ENCODE results near the gene MAML1. TPM values are rescaled to one million over a fixed set of nuclear protein-coding genes. Genes with fewer than 3 reads are reported as not detected.
"Not testable (repeated sequence)": the region's sequence is repeated elsewhere in the genome, so short reads cannot be mapped to it uniquely, and the experiment has no call there.

Gene MAML1
- total RNA-seq, 1 experiment from 2014 or later = 10.6 TPM

- no peaks in the 10 kb centered on the region for H4K20me1 ChIP-seq (ENCODE audit: low read length)
- H3K9ac ChIP-seq (ENCODE audit: low read length) = no peak overlapping the region
- no peak overlapping the region for H3K4me3 ChIP-seq (ENCODE audit: low read length)
- H3K79me2 ChIP-seq (ENCODE audit: low read length) = no peaks in the 10 kb centered on the region
- BruUV-seq (replicated peaks) = no TSS peak
- H3K36me3 ChIP-seq (ENCODE audit: low read depth, low read length) = no peaks in the 10 kb centered on the region
- intact Hi-C loops (cut with micrococcal nuclease) = no loop called here
- no peaks in the 10 kb centered on the region for H3K9me2 ChIP-seq (replicated peaks; ENCODE audit: low read length)
- H2AFZ ChIP-seq (ENCODE audit: low read length) = no peak overlapping the region
- H3K9me3 ChIP-seq (ENCODE audit: low read length) = no peaks in the 10 kb centered on the region
- ATAC-seq = no peak
- H3K27ac ChIP-seq (ENCODE audit: low read length) = no peak overlapping the region
- no peaks in the 10 kb centered on the region for H3K27me3 ChIP-seq (ENCODE audit: low read length)
- DNase-seq = no peak
- no peaks in the 10 kb centered on the region for H3K4me1 ChIP-seq (ENCODE audit: insufficient read depth, low read length)
- TF ChIP-seq, protein P1, sequence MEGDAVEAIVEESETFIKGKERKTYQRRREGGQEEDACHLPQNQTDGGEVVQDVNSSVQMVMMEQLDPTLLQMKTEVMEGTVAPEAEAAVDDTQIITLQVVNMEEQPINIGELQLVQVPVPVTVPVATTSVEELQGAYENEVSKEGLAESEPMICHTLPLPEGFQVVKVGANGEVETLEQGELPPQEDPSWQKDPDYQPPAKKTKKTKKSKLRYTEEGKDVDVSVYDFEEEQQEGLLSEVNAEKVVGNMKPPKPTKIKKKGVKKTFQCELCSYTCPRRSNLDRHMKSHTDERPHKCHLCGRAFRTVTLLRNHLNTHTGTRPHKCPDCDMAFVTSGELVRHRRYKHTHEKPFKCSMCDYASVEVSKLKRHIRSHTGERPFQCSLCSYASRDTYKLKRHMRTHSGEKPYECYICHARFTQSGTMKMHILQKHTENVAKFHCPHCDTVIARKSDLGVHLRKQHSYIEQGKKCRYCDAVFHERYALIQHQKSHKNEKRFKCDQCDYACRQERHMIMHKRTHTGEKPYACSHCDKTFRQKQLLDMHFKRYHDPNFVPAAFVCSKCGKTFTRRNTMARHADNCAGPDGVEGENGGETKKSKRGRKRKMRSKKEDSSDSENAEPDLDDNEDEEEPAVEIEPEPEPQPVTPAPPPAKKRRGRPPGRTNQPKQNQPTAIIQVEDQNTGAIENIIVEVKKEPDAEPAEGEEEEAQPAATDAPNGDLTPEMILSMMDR (conservative IDR thresholded peaks at IDR 0.05; ENCODE audit: low read depth, low read length) = no peak
- no peak for TF ChIP-seq EZH2phosphoT487 (IDR thresholded peaks at IDR 0.05; ENCODE audit: borderline replicate concordance, low read length)
- no peak for TF ChIP-seq EZH2 (IDR thresholded peaks at IDR 0.05; ENCODE audit: low read length, unreplicated experiment)
- ChIA-PET POLR2A (ENCODE audit: unreplicated experiment) (no interaction called here), CTCF (no interaction called here)
- H3K4me2 ChIP-seq (ENCODE audit: low read length) = no peak overlapping the region
- H3F3A ChIP-seq (ENCODE audit: low read length, unreplicated experiment) = no peaks in the 10 kb centered on the region
Observed at GRCh38 chr5:179783128-179783527, 50.5 kb downstream of the MAML1 start.

GRCh38 chr5:179786861-179787260 lies 54.2 kb downstream of the MAML1 start:
- BruUV-seq (replicated peaks) = no TSS peak
- H2AFZ ChIP-seq (ENCODE audit: low read length) = no peak overlapping the region
- no peak overlapping the region for H3K4me3 ChIP-seq (ENCODE audit: low read length)
- DNase-seq (no peak), ATAC-seq (no peak)
- H3F3A ChIP-seq (ENCODE audit: low read length, unreplicated experiment) = no peaks in the 10 kb centered on the region
- H3K4me1 ChIP-seq (ENCODE audit: insufficient read depth, low read length) = no peaks in the 10 kb centered on the region
- H3K9me3 ChIP-seq (ENCODE audit: low read length) = no peaks in the 10 kb centered on the region
- H3K9me2 ChIP-seq (replicated peaks; ENCODE audit: low read length) = no peaks in the 10 kb centered on the region
- H3K27me3 ChIP-seq (ENCODE audit: low read length) = no peaks in the 10 kb centered on the region
- TF ChIP-seq, protein P1 (conservative IDR thresholded peaks at IDR 0.05; ENCODE audit: low read depth, low read length) = no peak
- H3K36me3 ChIP-seq (ENCODE audit: low read depth, low read length) = no peaks in the 10 kb centered on the region
- no peaks in the 10 kb centered on the region for H4K20me1 ChIP-seq (ENCODE audit: low read length)
- H3K79me2 ChIP-seq (ENCODE audit: low read length) = no peaks in the 10 kb centered on the region
- CTCF ChIA-PET = no interaction called here
- H3K9ac ChIP-seq (ENCODE audit: low read length) = no peak overlapping the region
- POLR2A ChIA-PET (ENCODE audit: unreplicated experiment) = no interaction called here
- intact Hi-C loops (cut with micrococcal nuclease) = no loop called here
- H3K4me2 ChIP-seq (ENCODE audit: low read length) = no peak overlapping the region
- H3K27ac ChIP-seq (ENCODE audit: low read length) = no peak overlapping the region

- Histone ChIP-seq H3K4me2 (ENCODE audit: low read length) (no peak overlapping the region), H2AFZ (ENCODE audit: low read length) (no peak overlapping the region), H3K79me2 (ENCODE audit: low read length) (no peaks in the 10 kb centered on the region), H3K9ac (ENCODE audit: low read length) (no peak overlapping the region), H3K4me3 (ENCODE audit: low read length) (no peak overlapping the region), H4K20me1 (ENCODE audit: low read length) (no peaks in the 10 kb centered on the region), H3F3A (ENCODE audit: low read length, unreplicated experiment) (no peaks in the 10 kb centered on the region), H3K9me2 (replicated peaks; ENCODE audit: low read length) (no peaks in the 10 kb centered on the region), H3K27ac (ENCODE audit: low read length) (no peak overlapping the region), H3K4me1 (ENCODE audit: insufficient read depth, low read length) (no peaks in the 10 kb centered on the region), H3K27me3 (ENCODE audit: low read length) (no peaks in the 10 kb centered on the region), H3K36me3 (ENCODE audit: low read depth, low read length) (no peaks in the 10 kb centered on the region), H3K9me3 (ENCODE audit: low read length) (no peaks in the 10 kb centered on the region)
- DNase-seq (no peak), ATAC-seq (no peak)
- TF ChIP-seq, protein P1 (conservative IDR thresholded peaks at IDR 0.05; ENCODE audit: low read depth, low read length) = no peak
- TF ChIP-seq EZH2phosphoT487 (IDR thresholded peaks at IDR 0.05; ENCODE audit: borderline replicate concordance, low read length) = no peak
- no peak for TF ChIP-seq EZH2 (IDR thresholded peaks at IDR 0.05; ENCODE audit: low read length, unreplicated experiment)
- CTCF ChIA-PET = no interaction called here
- POLR2A ChIA-PET (ENCODE audit: unreplicated experiment) = no interaction called here
- BruUV-seq (replicated peaks) = no TSS peak
- intact Hi-C loops (cut with micrococcal nuclease) = no loop called here
Observed at GRCh38 chr5:179788193-179788854, 55.7 kb downstream of the MAML1 start.

DNA sequence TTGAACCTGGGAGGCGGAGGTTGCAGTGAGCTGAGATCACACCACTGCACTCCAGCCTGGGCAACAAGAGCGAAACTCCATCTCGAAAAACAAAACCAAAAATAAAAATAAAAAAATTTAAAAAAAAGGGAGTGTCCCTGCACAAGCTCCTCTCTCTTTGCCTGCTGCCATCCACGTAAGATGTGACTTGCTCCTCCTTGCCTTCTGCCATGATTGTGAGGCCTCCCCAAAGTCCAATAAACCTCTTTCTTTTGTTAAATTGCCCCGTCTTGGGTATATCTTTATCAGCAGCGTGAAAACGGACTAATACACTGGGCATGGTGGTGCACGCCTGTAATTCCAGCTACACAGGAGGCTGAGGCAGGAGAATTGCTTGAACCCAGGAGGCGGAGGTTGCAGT lies 56.7 kb downstream of the MAML1 start:
- H3K27me3 ChIP-seq (ENCODE audit: low read length); H3K4me1 ChIP-seq (ENCODE audit: insufficient read depth, low read length); H3K9me3 ChIP-seq (ENCODE audit: low read length); intact Hi-C loops (cut with micrococcal nuclease); H3K9me2 ChIP-seq (replicated peaks; ENCODE audit: low read length); H3K27ac ChIP-seq (ENCODE audit: low read length); H3F3A ChIP-seq (ENCODE audit: low read length, unreplicated experiment); CTCF ChIA-PET; H3K36me3 ChIP-seq (ENCODE audit: low read depth, low read length); H3K4me3 ChIP-seq (ENCODE audit: low read length); H3K4me2 ChIP-seq (ENCODE audit: low read length); BruUV-seq (replicated peaks); H3K9ac ChIP-seq (ENCODE audit: low read length); DNase-seq; POLR2A ChIA-PET (ENCODE audit: unreplicated experiment); H3K79me2 ChIP-seq (ENCODE audit: low read length); ATAC-seq; H4K20me1 ChIP-seq (ENCODE audit: low read length); H2AFZ ChIP-seq (ENCODE audit: low read length): not testable (repeated sequence)
